GM19395 (cell line): Measurements from ENCODE around the gene TLCD5.

Experiments used
- ATAC-seq: cut with Tn5 transposase; IDR thresholded peaks from one replicate; pipeline ENCODE4 v1.9.1; 2021; ENCODE audit warnings: mild to moderate bottlenecking, moderate library complexity; ENCODE audit not compliant: unreplicated experiment

TLCD5 gene

DNA sequence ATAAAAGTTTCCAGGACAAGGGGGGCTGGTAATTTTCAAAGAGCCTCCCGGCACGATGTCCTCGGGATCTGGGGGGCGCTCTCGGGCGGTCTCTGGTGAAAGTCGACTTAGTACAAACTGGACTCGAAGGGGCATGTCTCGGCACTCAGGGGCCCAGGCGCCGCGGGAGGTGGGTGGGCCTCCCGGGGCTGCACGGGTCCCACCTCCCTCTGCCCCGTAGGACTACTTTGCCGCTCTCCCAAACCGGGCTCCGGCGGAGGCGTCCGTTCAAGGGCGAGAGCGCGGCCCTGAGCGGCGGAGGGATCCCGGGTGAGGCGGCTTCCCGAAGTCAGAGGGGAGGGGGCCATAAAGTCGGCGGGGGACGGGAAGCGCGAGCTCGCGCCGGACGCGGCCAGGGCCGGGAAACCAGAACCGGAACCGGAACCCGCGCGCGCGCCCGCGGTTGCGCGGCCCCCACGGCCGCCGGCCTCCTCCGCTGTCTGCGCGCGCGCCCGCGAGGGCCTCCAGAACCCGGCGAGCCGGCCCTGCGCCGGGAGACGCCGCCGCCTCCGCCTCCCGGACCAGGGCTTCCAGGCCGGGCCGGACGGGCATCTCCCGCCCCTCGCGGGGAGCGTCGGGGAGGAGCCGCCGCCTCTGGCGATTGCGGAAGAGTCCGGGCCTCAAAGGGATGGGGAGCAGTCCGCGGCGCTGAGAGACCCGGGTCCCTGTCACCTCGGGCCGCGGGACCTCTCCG is 11.0 kb downstream of the TLCD5 start, which contains the start of gene ARHGEF12:
Gene ARHGEF12 (plus strand): TSS at position 506 of the 733 bp plus-strand sequence. CDS start 831 bp downstream, outside the sequence.
- peak; percentile 59 for ATAC-seq

DNA sequence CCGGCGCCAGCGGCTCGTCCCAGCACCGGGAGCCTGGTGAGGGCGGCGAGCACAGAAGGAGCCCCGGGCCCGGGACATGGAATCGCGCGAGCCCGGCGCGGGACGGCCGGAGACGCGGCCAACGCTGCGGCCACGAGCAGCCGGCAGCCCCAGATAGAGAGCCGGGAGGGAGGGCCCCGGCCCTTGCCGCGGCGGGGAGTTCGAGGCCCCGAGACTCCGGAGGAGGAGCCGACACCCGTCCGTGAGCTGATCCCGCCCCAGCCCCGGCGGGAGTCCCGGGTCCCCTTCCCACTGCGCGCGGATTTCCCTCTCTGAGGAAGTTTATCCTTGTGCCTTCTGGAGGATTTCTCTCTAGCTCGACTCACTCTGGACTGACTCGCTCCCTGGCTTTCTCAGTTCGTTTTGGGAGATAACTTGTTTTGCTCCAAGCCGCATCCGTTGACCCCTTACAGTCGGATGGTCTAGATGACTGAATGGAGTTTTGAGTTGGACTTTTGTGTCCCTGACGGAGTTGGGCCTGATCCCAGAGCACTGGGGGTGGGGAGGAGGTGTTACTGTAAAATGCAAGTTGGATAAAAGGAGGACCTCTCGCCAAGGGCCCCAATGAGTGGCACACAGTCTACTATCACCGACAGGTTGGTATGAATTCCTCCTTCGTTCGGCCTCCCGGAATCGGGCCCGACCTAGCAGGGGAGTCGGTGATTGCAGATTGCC is 11.7 kb downstream of the TLCD5 start:
- ATAC-seq, result peak; percentile 43

DNA sequence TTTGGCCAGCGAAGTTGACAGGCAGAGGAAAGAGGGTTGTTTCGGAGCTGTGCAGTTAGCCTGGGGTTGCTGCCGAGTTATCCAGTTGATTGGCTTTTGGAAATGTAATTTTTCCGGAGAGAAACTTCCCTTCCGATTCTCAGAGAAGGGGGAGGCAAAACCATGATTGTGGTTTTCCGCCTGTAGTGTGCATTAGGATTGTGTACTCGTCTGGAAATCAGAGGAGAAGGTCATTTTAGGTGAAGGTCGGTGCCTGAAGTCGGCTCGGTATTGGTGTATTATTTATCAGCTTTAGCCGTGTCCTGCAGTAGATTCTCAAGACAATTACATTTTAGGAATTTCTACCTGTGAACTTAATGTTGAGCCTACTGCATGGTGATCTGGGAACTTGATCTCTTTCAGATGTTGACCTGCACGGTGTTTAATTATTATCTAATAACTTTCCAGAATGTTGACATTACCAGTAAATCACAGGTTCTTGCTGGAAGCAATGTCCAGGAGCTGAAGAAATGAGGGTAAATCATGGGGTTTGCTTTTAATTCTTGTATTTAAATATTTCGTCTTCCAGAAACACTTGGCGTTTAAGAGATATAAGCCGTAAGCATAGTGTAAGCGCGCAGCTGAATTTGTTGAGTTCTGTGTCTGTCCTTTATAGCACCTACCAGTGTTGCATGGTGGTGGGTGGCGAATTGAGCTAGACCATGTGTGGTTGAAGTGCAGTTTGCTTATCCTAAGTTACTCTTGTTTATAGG is 12.4 kb downstream of the TLCD5 start:
- ATAC-seq, result no peak

DNA sequence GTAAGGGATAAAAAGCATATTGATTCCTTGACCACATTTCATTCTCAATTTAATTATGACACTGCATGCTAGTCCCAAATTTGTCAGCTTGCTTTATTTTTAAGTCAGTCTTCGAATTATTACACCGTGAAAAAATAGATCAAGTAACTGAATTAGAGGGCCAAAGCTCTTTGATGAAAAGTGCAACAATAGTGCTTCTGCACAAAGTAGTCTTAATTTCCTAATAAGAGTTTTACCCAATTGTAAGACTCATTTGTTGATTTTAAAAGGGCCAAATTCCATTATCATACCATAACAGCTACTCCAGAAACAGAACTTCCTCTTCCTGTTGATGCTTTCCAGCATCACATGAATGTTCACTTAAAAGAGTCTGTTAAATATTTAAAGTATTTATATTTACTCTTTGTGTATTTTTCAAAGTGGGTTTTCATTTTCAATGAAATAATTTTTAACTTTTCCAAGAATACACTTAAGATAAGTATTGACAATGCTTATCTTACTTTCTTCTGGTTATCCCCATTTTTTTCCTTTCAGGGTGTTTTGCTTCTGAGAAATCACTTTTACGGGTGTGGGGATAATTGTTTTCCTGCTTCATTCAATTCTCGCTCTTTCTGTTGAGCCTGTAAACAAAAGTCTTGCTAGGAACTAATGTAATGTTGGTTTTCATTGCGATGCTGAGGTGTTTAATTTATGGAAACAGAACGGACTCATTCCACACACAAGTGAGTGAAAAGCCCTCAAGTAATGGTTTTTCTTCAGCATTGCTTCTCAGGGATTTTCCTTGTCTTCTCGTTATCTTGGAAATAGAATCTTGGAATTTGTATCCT is 13.2 kb downstream of the TLCD5 start:
- no peak for ATAC-seq

DNA sequence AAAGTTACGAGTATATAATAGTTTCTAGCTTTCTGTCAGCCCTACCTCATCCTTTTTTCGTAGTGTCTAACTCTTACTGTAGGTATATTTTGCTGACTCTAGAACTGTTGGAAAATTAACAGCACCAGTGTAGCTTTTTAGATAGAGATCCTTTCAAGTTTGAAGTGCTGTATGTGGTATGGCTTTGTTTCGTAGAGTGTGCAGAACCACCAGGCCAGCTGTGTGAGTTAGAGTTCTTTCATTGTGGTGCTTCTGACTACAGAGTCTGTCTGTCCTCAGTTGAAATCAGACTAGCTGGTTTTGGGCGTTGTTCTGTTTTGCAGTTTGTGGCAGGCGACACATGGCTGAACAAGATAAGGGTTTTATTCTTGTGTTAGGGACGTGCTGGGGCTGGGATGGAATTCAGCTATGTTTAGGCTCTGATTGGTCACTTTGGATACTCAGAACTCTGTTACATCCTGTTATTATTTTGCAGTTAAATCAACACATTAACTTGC is 14.3 kb downstream of the TLCD5 start:
- ATAC-seq, result no peak

DNA sequence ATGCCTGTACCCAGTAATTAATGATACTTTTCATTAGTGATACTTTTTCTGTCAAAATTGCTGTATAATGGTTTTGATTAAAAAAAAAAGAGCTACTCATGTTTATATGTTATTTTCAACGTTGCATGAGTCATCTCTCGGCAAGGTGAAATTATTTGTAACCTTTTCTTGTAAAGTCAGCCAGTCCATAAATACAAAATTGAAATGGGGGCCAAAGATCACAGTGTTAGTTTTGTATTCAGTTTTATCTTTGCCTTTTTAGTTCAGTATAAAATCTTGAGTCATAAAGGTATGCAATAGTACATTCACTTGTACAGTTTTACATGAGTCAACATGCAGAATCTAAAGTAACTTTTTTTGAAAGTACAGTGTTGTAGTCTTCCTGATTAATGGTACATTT is 15.4 kb downstream of the TLCD5 start:
- no peak for ATAC-seq

- ATAC-seq, result no peak
Measured at GRCh38 chr11:120342226-120342625, 17.1 kb downstream of the TLCD5 start.

DNA sequence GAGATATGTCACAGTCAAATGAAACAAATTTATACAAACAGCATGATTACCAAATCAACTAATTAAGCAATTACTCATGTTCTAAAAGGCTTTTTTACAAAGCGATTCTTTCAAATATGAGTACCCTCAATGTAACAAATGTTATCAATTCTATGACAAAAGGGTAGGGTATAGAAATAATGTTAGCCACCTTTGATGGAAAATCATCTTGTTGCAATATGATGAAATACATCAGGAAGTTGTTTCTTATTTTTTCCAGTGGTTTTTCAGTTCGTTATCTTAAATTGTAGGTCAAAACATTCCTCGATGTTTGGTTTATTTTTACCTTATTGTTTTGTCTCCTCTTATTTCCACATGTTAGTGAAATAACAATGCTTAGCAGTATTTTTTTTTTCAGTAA is 17.6 kb downstream of the TLCD5 start:
- no peak for ATAC-seq

GRCh38 chr11:120343429-120343828 is 18.3 kb downstream of the TLCD5 start:
- ATAC-seq, result peak; percentile 54

GRCh38 chr11:120344302-120345004 is 19.4 kb downstream of the TLCD5 start:
- peak; percentile 84 for ATAC-seq

DNA sequence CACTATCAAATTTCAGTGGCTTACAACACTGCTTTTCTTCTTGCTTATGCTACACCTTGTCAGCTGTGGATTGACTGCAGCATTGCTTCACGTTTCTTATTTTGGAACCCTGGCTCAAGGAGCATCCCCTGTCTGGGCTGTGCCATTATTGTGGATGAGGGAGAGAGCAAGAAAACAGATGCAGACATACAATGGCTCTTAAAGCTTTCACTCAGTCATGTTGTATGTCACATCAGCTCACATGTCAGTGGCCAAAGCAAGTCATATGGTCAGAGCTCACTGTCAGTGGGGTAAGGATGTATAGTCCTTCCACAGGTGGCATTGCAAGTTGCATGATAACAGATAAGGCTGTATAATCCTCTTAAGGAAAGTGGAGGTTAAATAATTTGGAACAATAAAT is 21.1 kb downstream of the TLCD5 start:
- no peak for ATAC-seq

DNA sequence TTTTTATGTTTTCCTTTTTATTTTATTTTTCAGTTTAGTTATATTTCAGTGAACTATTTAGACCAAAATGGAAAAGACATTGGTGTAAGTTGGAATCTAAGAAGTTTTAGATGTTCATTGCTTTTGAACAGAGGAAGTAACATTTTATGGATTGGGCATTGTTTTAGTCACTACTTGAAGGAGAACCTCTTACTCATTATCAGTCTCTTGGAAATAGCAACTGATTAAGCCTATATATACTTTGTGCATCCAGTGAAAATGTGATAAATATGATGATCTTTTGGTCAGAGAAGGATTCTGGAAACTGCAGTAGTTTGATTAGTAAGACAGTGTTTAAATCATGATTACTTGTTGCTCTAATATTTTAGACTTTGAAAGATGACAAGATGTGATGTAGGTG is 25.5 kb downstream of the TLCD5 start:
- no peak for ATAC-seq

- no peak for ATAC-seq
Measured at GRCh38 chr11:120352405-120352804, 27.3 kb downstream of the TLCD5 start.

GRCh38 chr11:120354068-120354467 is 29.0 kb downstream of the TLCD5 start:
- no peak for ATAC-seq

DNA sequence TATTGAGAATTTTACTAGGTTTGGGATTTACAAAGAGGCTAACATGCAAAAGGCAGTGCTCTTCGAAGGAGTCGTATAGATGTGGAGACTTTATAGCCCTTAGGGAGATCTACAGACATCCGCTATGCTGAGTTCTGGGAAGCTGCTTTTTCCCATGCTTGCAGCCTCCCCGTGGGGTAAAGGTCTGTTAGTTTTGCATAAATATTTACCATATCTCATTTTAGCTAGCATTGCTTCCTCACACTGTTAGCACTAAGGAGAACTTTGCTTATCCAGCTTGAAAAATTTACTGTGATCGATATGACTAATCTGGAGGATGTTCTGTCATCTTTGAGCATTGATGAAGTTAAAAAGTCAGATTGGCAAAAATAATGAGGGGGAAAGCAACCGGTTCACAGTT is 29.7 kb downstream of the TLCD5 start:
- ATAC-seq, result no peak

- no peak for ATAC-seq
Measured at GRCh38 chr11:120357620-120358019, 32.5 kb downstream of the TLCD5 start.

- ATAC-seq, result no peak
Measured at GRCh38 chr11:120358729-120359128, 33.6 kb downstream of the TLCD5 start.

DNA sequence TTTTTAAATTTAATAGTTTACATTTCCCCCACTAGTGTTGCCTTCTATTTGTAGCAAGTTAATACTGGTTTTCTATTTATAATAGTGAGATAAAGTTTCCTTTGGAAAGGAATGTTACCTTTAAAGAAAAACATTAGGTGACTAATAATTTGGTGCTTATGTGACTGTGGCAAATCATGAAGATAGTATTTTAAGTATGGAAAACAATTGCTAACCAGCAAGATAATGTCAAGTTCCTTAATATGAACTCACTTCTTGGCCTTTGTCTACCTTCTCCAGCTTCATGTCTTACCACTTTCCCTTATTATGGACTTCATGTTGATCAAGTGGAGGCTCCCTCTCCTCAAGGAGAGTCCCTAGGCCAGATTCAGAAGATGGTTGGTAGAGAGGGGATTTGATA is 38.3 kb downstream of the TLCD5 start:
- no peak for ATAC-seq

GRCh38 chr11:120365512-120365911 is 40.4 kb downstream of the TLCD5 start:
- no peak for ATAC-seq

DNA sequence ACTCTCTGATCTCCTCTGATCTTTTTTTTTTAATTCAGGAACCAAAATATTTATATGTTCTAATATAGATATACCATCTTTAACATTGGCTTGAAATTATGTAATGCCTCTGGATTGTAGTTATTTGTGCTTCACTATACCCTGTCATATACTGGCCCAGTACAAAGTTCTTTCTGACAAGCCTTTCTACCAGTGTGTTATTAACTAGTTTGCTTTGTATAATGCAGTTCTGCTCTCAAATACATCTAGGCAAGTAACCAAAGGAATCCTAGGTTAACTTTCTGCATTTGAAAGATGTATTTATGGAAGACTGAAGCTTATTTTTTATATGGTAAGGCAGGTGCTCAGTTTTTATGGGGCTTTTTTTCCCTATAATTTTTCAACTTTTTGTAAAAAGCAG is 47.2 kb downstream of the TLCD5 start:
- no peak for ATAC-seq
